ENCODE data around the gene ERAL1. TPM values are rescaled to one million over a fixed set of nuclear protein-coding genes. Genes with fewer than 3 reads are reported as not detected.

Gene ERAL1
- total and polyA plus RNA-seq, 2 donors (not counting 1 experiment from before 2014, with no cell fraction given) = 35.9 to 45.7 TPM

DNA sequence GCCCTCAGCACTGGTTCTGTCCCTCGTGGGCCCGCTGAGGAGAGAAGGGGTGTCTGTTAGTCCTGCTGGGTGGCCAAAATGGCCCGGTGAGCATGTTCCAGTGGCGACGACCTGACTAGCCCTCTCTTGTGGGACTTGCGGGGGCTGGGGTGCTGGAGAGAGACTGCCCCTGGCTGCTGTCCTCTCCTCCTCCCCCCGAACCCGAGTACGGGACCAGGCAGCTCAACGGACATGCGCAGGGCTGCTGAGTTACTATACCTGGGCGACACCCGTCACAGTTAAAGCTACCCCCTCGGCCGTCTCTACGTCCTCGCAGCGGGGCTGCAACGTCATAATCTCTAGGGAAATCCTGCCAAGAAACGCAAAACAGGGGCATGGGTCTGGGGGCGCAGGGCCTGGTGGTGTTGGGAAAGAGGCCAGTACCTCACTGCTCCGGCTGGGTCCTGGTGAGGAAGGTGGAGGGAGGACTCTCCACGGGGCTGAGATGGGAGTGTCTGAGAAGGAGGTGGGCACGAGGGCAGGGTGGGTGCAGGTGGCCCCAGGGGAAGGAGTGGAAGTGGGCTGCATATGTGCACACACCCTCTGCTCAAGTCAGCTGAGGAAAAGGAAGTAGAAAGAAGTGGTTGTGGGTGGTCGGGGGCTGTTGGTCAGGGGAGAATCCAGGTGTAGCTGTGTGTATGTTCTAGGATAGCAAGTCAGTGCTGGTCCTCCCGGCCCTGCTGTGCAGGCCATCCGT, 29.3 kb downstream of the ERAL1 start:
- Histone ChIP-seq H3K4me2 (replicated peaks; ENCODE audit: low read depth, low read length, poor library complexity, severe bottlenecking) (no peak overlapping the region), H3K79me2 (ENCODE audit: control insufficient read depth, insufficient read depth, low read length) (peaks cover 60% of the 10 kb centered on the region), H3K36me3 (replicated peaks in 1 of 2; ENCODE audit: control extremely low read depth in 1 of 2, control insufficient read depth in 1 of 2, extremely low read depth in 1 of 2, insufficient read depth in 2 of 2, low read length in 1 of 2) (peaks cover 0 to 89% of the 10 kb centered on the region in 2 experiments), H3K27me3 (replicated peaks in 1 of 4; ENCODE audit: control extremely low read depth in 1 of 4, control insufficient read depth in 3 of 4, insufficient read depth in 4 of 4, low read length in 3 of 4) (no peaks in the 10 kb centered on the region), H3K27ac (ENCODE audit: low read length in 2 of 2) (no peak overlapping the region), H2AFZ (ENCODE audit: insufficient read depth, low read depth, low read length, poor library complexity, severe bottlenecking) (no peak overlapping the region), H3K4me3 (ENCODE audit: control extremely low read depth in 1 of 5, extremely low read depth in 1 of 5, insufficient read depth in 1 of 5, low read depth in 2 of 5, low read length in 4 of 5) (no peak overlapping the region), H3K9ac (ENCODE audit: low read length) (no peak overlapping the region), H3K9me3 (ENCODE audit: control extremely low read depth in 1 of 3, control insufficient read depth in 2 of 3, insufficient read depth in 1 of 3, low read length in 2 of 3) (no peaks in the 10 kb centered on the region), H3K4me1 (ENCODE audit: control insufficient read depth in 2 of 2, insufficient read depth in 2 of 2, low read length in 2 of 2) (peaks cover 21 to 28% of the 10 kb centered on the region in 2 donors), H4K20me1 (ENCODE audit: control insufficient read depth, insufficient read depth, low read length, poor library complexity, severe bottlenecking) (peaks cover 95% of the 10 kb centered on the region)
- Mint-ChIP-seq H3K27me3 (no peaks in the 10 kb centered on the region), H3K27ac (no peak overlapping the region), H3K4me1 (peaks cover 40% of the 10 kb centered on the region), H3K9me3 (ENCODE audit: insufficient read depth) (no peaks in the 10 kb centered on the region), H3K4me3 (no peak overlapping the region)
- ATAC-seq (ENCODE audit: low read depth) (no peak), DNase-seq (no peak)
- intact Hi-C loops (cut with micrococcal nuclease) = no loop called here
- TF ChIP-seq, protein P1, sequence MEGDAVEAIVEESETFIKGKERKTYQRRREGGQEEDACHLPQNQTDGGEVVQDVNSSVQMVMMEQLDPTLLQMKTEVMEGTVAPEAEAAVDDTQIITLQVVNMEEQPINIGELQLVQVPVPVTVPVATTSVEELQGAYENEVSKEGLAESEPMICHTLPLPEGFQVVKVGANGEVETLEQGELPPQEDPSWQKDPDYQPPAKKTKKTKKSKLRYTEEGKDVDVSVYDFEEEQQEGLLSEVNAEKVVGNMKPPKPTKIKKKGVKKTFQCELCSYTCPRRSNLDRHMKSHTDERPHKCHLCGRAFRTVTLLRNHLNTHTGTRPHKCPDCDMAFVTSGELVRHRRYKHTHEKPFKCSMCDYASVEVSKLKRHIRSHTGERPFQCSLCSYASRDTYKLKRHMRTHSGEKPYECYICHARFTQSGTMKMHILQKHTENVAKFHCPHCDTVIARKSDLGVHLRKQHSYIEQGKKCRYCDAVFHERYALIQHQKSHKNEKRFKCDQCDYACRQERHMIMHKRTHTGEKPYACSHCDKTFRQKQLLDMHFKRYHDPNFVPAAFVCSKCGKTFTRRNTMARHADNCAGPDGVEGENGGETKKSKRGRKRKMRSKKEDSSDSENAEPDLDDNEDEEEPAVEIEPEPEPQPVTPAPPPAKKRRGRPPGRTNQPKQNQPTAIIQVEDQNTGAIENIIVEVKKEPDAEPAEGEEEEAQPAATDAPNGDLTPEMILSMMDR (IDR thresholded peaks at IDR 0.05) = no peak
- TF ChIP-seq EZH2 (IDR thresholded peaks at IDR 0.05; ENCODE audit: borderline replicate concordance, insufficient read depth, low read depth, low read length, poor library complexity, severe bottlenecking) = no peak
- WGBS (ENCODE audit: insufficient coverage) = 87% methylated on average over 27 of the region's 27 CpGs
- ChIA-PET CTCF (interaction anchor here (0.5 to 2.5 kb wide), 2 partner anchors 25 to 120 kb away, joined by 3 to 13 read pairs; no protein-coding TSS in a partner anchor), POLR2A (no interaction called here)

DNA sequence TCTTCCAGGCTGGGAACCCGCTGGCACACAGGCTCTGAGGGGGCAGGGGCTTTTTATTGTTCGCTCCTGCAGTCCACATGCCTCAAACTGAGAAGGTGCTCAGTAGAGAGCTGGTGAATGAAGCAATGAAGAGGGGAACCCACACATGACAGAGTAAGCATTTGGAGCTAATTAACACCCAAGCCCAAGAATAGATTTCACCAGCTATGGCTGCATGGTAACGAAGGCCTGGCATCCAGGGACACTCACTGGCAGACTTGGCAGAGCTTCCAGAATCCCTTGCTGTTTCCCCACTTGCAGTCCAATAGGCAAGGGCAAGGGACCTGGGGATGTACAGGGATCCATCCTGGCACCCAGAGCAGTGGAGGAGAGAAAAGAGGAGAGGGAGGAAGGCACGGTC, 30.5 kb downstream of the ERAL1 start:
- H3K9me3 ChIP-seq (ENCODE audit: control extremely low read depth in 1 of 3, control insufficient read depth in 2 of 3, insufficient read depth in 1 of 3, low read length in 2 of 3) = no peaks in the 10 kb centered on the region
- ATAC-seq (ENCODE audit: low read depth) = no peak
- no peak for DNase-seq
- no peak overlapping the region for H2AFZ ChIP-seq (ENCODE audit: insufficient read depth, low read depth, low read length, poor library complexity, severe bottlenecking)
- no peaks in the 10 kb centered on the region for H3K27me3 ChIP-seq (replicated peaks in 1 of 4; ENCODE audit: control extremely low read depth in 1 of 4, control insufficient read depth in 3 of 4, insufficient read depth in 4 of 4, low read length in 3 of 4)
- H3K4me3 ChIP-seq (ENCODE audit: control extremely low read depth in 1 of 5, extremely low read depth in 1 of 5, insufficient read depth in 1 of 5, low read depth in 2 of 5, low read length in 4 of 5) = no peak overlapping the region
- H3K27ac ChIP-seq (ENCODE audit: low read length in 2 of 2) = no peak overlapping the region
- no peak overlapping the region for H3K9ac ChIP-seq (ENCODE audit: low read length)
- Mint-ChIP-seq H3K9me3 (ENCODE audit: insufficient read depth) (no peaks in the 10 kb centered on the region), H3K27ac (no peak overlapping the region), H3K4me1 (peaks cover 48% of the 10 kb centered on the region), H3K4me3 (no peak overlapping the region), H3K27me3 (no peaks in the 10 kb centered on the region)
- peaks cover 94% of the 10 kb centered on the region for H4K20me1 ChIP-seq (ENCODE audit: control insufficient read depth, insufficient read depth, low read length, poor library complexity, severe bottlenecking)
- H3K4me2 ChIP-seq (replicated peaks; ENCODE audit: low read depth, low read length, poor library complexity, severe bottlenecking) = no peak overlapping the region
- TF ChIP-seq, protein P1 (IDR thresholded peaks at IDR 0.05) = no peak
- TF ChIP-seq EZH2 (IDR thresholded peaks at IDR 0.05; ENCODE audit: borderline replicate concordance, insufficient read depth, low read depth, low read length, poor library complexity, severe bottlenecking) = no peak
- CTCF ChIA-PET = interaction anchor here (0.7 kb wide), 1 partner anchor 16 kb away, joined by 3 read pairs; no protein-coding TSS in a partner anchor
- intact Hi-C loops (cut with micrococcal nuclease) = no loop called here
- H3K36me3 ChIP-seq (replicated peaks in 1 of 2; ENCODE audit: control extremely low read depth in 1 of 2, control insufficient read depth in 1 of 2, extremely low read depth in 1 of 2, insufficient read depth in 2 of 2, low read length in 1 of 2) = peaks cover 0 to 77% of the 10 kb centered on the region in 2 experiments
- POLR2A ChIA-PET = no interaction called here
- peaks cover 22 to 37% of the 10 kb centered on the region in 2 donors for H3K4me1 ChIP-seq (ENCODE audit: control insufficient read depth in 2 of 2, insufficient read depth in 2 of 2, low read length in 2 of 2)
- WGBS (ENCODE audit: insufficient coverage) = 89% methylated on average over 1 of the region's 4 CpGs
- peaks cover 72% of the 10 kb centered on the region for H3K79me2 ChIP-seq (ENCODE audit: control insufficient read depth, insufficient read depth, low read length)
